ENCODE results near the gene YAF2.

Gene YAF2

DNA sequence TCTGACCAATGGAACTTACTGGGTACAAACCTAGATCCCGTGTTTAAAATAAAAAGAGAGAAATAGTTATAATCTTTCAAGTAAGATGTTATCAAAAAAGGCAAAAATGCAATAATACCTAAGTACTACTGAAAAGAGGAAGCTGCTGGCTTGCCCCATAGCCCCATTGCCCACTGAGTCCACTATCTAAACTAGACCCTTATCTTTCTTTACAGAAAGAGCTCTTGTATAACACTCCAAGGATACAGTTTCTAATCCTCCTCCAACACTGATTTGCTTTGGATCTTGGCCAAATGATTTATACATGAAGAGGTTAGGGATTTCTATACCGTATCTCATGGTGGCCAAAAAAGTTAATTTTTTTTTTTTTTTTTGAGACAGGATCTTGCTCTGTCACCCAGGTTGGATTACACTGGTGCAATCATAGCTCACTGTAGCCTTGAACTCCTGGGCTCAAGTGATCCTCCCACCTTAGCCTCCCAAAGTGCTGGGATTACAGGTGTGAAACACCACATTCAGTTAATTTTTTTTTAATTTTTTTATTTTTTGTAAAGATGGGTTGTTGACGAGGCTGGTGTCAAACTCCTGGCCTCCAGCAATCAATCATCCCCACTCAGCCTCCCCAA, 96.0 kb downstream of the YAF2 start:
- DNase-seq: no peak

DNA sequence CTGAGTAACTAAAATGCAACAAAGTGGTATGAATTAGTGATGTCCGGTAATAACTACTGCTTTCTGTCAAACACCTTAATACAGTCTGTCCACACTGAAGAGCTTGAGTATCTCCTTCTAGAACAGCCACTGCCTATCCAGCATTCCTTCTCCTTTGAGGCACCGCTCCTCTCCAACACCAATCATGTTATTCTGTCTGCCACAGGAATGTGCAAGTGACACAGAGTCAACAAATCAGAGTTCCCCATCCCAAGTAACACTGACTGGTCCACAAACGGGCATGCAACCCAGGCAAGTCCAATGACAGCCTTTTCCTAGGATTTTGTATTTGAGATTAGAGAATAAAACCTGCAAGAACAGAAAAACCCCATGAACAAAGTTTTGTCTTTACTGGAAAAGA, 97.1 kb downstream of the YAF2 start:
- no peak for DNase-seq

DNA sequence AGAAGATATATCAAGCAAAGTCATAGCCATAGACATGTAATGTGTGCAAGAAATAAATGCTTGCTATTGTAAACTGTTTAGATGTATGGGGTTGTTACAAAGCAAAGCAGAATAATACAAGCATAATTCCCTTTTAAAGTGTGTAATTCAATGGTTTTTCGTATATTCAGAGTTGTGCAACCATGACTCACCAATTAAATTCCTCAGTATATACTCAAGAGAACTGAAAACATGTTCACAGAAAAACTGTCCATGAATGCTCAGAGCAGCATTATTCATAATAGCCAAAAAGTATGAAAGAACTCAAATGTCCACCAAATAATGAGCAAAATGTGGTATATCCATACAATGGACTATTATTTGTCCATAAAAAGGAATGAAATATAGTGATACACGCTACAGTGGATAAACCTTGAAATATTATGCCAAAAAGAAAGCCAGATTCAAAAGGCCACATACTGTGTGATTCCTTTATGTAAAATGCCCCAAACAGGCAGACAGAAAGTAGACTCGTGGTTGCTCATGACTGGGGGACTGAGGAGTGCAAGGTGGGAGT, 102.7 kb downstream of the YAF2 start:
- no peak for DNase-seq

DNA sequence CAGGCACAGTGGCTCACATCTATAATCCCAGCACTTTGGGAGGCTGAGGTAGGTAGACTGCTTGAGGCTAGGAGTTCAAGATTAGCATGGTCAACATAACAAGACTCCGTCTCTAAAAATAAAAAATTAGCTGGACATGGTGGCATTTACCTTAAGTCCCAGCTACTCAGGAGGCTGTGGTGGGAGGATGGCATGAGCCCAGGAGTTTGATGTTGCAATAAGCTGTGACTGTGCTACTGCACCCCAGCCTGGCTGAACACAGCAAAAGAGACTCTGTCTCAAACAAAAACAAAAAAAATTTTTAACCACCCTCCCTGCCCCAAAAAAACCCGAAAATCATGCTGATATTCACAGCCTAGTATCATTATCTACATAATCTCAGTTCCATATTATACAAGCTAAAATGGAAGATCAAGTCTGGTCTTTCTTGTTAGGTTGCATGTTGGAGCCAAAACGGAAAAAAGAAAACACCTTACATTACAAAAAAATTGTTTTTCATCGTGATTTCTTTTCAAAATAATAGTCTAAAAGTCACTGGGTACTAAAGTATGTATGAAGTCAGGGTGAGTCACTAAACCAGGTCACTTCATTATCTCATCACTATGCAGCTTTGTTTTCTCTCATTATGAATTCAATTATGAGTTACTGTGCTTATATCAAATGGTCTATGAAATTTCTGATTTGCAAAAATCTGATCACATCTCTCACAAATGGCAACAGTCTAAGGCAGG, 107.2 kb downstream of the YAF2 start:
- no peak for DNase-seq

DNA sequence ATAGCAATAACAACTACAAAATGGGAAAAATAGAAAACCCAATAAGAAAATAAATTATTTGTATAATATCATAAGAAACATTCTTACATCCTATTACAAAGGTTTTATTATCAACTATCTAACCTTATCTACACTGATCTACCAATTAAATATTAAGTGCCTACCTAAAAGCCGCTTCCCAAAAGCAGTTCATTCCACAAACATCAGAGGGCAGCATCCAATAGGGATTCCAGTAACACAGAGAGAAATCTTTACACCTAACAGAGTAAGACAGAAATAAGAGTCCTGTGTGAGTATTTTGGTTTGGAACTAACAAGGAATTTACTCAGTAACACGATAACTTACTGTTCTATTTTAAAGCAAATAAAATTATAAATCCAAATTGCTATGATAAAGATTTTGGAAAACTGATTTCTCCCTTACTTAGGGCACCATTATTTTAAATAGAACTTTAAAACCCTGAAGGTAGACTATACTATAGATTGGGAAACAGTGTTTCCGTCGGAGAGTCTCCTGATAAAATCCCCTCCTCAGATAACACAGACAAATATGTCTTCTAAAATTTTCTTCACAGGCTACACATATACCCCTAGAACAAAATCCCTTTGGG, 108.3 kb downstream of the YAF2 start:
- DNase-seq: no peak

DNA sequence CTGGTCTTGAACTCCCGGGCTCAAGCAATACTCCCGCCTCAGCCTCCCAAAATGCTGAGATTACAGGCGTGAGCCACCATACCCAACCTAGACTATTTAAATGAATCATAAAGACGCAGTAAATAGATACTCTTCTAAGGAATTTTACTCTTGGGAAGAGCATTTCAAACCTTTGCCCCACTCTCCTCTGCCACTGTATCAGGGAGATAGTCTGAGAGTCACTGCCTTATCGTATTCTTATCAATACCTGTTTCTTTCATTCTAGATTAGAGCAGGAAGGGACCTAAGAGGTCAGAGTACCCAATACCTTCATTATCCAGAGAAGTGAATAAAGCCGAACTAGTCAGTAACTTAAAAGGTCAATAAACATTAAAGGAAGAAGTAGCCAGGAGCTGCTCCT, 109.2 kb downstream of the YAF2 start:
- DNase-seq: no peak

DNA sequence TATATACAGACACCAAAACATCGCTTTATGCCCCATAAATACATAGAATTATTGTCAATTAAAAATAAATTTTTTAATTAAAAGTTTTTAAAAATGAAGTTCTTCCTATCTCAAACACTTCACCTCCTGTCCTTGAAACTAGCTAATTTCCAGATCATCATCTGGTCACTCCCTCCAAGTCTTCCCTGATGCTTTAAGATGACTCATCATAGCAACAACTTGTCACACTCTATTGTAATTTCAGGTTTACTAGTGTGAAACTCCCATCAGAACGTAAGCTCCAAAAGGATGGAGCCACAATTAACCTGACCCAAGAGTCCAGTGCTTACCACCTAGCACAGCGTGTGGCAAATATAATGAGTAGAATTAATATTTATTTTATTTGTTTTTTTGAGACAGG, 109.7 kb downstream of the YAF2 start:
- DNase-seq: no peak

- no peak for DNase-seq
Measured at GRCh38 chr12:42126963-42127362, 111.1 kb downstream of the YAF2 start.

- no peak for DNase-seq
Measured at GRCh38 chr12:42125388-42125767, 112.7 kb downstream of the YAF2 start.

DNA sequence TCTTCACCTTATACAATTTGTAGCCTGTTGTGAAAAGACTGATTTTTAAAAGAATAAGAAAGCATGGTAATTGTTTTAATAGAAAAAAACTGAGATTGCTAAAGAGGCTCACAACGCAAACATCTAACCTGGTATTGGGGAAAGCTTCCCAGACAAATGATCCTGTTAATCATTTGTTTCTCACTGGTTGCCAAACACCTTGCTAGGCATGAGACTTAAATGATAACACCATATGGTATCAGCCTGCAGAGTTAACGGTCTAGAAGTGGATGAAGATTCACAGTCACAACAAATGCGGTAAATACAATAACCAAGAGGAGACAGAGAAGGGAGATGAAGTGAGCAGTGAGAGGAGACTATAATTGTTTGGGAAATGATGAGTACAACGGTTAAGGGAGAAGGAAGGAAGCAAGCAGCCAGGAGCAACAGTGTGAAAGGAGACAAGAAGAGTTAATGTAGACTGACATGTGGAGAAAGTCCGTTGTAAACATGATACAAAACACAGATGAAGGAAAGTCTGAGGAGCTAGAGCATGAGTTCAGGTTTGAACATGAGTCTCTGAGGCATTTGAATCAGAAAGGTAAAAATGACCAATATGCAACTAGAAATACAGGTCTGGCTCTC, 113.2 kb downstream of the YAF2 start:
- no peak for DNase-seq

- DNase-seq: no peak
Measured at GRCh38 chr12:42119085-42119633, 118.9 kb downstream of the YAF2 start.

- no peak for DNase-seq
Measured at GRCh38 chr12:42118136-42118879, 119.7 kb downstream of the YAF2 start.

GRCh38 chr12:42109031-42109430, 129.0 kb downstream of the YAF2 start:
- no peak for DNase-seq
